ENCODE measurements around the gene ATP6V1E1.

ATP6V1E1 gene

DNA sequence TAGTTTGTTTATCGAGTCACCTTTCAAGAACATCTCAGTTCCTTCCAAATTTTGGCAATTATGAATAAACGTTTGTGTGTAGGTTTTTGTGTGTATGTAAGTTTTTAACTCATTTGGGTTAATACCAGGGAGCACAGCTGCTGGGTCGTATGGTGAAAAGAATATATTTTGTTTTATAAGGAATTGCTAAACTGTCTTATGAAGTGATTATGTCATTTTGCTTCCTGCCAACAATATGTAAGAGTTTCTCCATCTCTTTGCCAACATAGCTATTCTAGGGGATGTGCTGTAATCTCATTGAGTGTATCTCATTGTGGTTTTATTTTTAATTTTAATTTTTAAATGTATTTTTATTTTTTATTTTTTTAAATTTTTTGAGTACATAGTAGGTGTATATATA, 37.3 kb upstream of the ATP6V1E1 start:
- Histone ChIP-seq H3K9ac (ENCODE audit: low read length) (no peak overlapping the region), H3K27me3 (ENCODE audit: low read depth, low read length) (no peaks in the 10 kb centered on the region), H3K4me2 (ENCODE audit: low read length) (no peak overlapping the region), H3K79me2 (ENCODE audit: low read length) (peaks cover 16% of the 10 kb centered on the region; the same call in 1 of the 2 replicates), H4K20me1 (ENCODE audit: insufficient read depth, low read length) (no peaks in the 10 kb centered on the region), H3K36me3 (replicated peaks; ENCODE audit: low read depth, low read length) (peaks cover 42% of the 10 kb centered on the region), H3K4me3 (ENCODE audit: low read length) (no peak overlapping the region), H3K27ac (ENCODE audit: low read length) (no peak overlapping the region), H2AFZ (ENCODE audit: low read depth, low read length) (no peak overlapping the region), H3K4me1 (ENCODE audit: low read length) (peaks cover 7% of the 10 kb centered on the region), H3K9me3 (ENCODE audit: insufficient read depth, low read length) (peaks cover 7% of the 10 kb centered on the region; the same call in 1 of the 2 replicates)
- TF ChIP-seq CTCF (IDR thresholded peaks at IDR 0.05; ENCODE audit: low read depth, low read length) = no peak
- TF ChIP-seq EZH2phosphoT487 (IDR thresholded peaks at IDR 0.05; ENCODE audit: low read depth) = no peak

DNA sequence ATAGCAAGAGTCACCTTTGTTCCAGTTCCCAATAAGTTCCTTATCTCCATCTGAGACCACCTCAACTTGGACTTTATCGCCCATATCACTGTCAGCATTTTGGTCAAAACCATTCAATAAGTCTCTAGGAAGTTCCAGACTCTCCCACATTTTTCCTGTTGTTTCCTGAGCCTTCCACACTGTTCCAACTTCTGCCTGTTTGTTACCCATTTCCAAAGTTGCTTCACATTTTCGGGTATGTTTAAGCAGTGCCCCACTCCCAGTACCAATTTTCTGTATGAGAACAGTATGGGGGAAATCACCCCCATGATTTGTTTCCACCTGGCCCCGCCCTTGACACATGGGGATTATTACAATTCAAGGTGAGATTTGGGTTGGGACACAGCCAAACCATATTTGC, 36.7 kb upstream of the ATP6V1E1 start:
- Histone ChIP-seq H3K4me3 (ENCODE audit: low read length) (no peak overlapping the region), H3K36me3 (replicated peaks; ENCODE audit: low read depth, low read length) (peaks cover 37% of the 10 kb centered on the region), H3K4me1 (ENCODE audit: low read length) (peaks cover 7% of the 10 kb centered on the region), H3K9ac (ENCODE audit: low read length) (no peak overlapping the region), H3K27ac (ENCODE audit: low read length) (no peak overlapping the region), H3K4me2 (ENCODE audit: low read length) (no peak overlapping the region), H4K20me1 (ENCODE audit: insufficient read depth, low read length) (no peaks in the 10 kb centered on the region), H2AFZ (ENCODE audit: low read depth, low read length) (no peak overlapping the region), H3K9me3 (ENCODE audit: insufficient read depth, low read length) (peaks cover 7% of the 10 kb centered on the region; the same call in 1 of the 2 replicates), H3K27me3 (ENCODE audit: low read depth, low read length) (no peaks in the 10 kb centered on the region), H3K79me2 (ENCODE audit: low read length) (peaks cover 13% of the 10 kb centered on the region; the same call in 1 of the 2 replicates)
- no peak for TF ChIP-seq EZH2phosphoT487 (IDR thresholded peaks at IDR 0.05; ENCODE audit: low read depth)
- no peak for TF ChIP-seq CTCF (IDR thresholded peaks at IDR 0.05; ENCODE audit: low read depth, low read length)

DNA sequence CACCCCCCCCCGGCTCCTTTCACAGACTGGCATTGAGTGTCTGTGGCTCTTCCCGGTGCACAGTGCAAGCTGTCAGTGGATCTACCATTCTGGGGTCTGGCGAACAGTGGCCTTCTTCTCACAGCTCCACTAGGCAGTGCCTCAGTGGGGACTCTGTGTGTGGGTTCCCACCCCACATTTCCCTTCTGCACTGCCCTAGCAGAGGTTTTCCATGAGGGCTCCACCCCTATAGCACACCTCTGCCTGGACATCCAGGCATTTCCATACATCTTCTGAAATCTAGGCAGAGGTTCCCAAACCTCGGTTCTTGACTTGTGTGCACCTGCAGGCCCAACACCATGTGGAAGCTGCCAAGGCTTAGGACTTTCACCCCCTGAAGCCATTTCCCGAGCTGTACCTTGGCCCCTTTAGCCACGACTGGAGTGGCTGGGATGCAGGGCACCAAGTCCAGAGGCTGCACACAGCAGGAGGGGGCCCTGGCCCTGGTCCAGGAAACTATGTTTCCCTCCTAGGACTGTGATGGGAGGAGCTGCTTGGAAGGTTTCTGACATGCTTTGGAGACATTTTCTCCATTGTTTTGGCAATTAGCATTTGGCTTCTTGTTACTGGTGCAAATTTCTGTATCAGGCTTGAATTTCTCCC, 36.0 kb upstream of the ATP6V1E1 start:
- H3K36me3 ChIP-seq (replicated peaks; ENCODE audit: low read depth, low read length) = peaks cover 39% of the 10 kb centered on the region

More for the DNA sequence above, 36.0 kb upstream of the ATP6V1E1 start:
- Histone ChIP-seq H3K9ac (ENCODE audit: low read length) (no peak overlapping the region), H3K4me3 (ENCODE audit: low read length) (no peak overlapping the region), H4K20me1 (ENCODE audit: insufficient read depth, low read length) (no peaks in the 10 kb centered on the region), H3K9me3 (ENCODE audit: insufficient read depth, low read length) (peaks cover 7% of the 10 kb centered on the region; the same call in 1 of the 2 replicates), H3K79me2 (ENCODE audit: low read length) (peaks cover 13% of the 10 kb centered on the region; the same call in 1 of the 2 replicates), H3K4me2 (ENCODE audit: low read length) (no peak overlapping the region), H3K27ac (ENCODE audit: low read length) (no peak overlapping the region), H3K27me3 (ENCODE audit: low read depth, low read length) (no peaks in the 10 kb centered on the region), H2AFZ (ENCODE audit: low read depth, low read length) (no peak overlapping the region), H3K4me1 (ENCODE audit: low read length) (peaks cover 4% of the 10 kb centered on the region)
- TF ChIP-seq EZH2phosphoT487 (IDR thresholded peaks at IDR 0.05; ENCODE audit: low read depth) = no peak
- no peak for TF ChIP-seq CTCF (IDR thresholded peaks at IDR 0.05; ENCODE audit: low read depth, low read length)
